T-helper 1 cell treated with Interleukin-12 subunit alpha and Interleukin-12 subunit beta and Interleukin-4 antibody, amounts not matched to agents 30 μg/mL and 1 μg/mL, for 36 hours (primary cell): ENCODE measurements around the gene TANGO2.

Experiments used
- H3K27ac Mint-ChIP-seq: one replicate; pipeline ENCODE4 v1.8.0; 2021; ENCODE audit warnings: mild to moderate bottlenecking, mixed read lengths
- H3K27me3 Mint-ChIP-seq: one replicate; pipeline ENCODE4 v1.8.0; 2021; ENCODE audit warnings: low read depth, mixed read lengths
- H3K36me3 Mint-ChIP-seq: one replicate; pipeline ENCODE4 v1.8.0; 2021; ENCODE audit warnings: low read depth, mixed read lengths
- H3K4me1 Mint-ChIP-seq: one replicate; pipeline ENCODE4 v1.8.0; 2021; ENCODE audit warnings: low read depth, mixed read lengths
- H3K4me3 Mint-ChIP-seq: one replicate; pipeline ENCODE4 v1.8.0; 2021; ENCODE audit warnings: mild to moderate bottlenecking, moderate library complexity, mixed read lengths
- H3K9me3 Mint-ChIP-seq: one replicate; pipeline ENCODE4 v1.8.0; 2021; ENCODE audit warnings: mixed read lengths

The TANGO2 gene

GRCh38 chr22:20019661-20020532 is 1.0 kb upstream of the TANGO2 start:
- H3K4me3 Mint-ChIP-seq, result peak overlapping the region; percentile 92
- H3K9me3 Mint-ChIP-seq, result no peaks in the 10 kb centered on the region
- peak overlapping the region; percentile 91 for H3K27ac Mint-ChIP-seq
- peaks cover 3% of the 10 kb centered on the region for H3K36me3 Mint-ChIP-seq
- H3K27me3 Mint-ChIP-seq, result peaks cover 20% of the 10 kb centered on the region
- H3K4me1 Mint-ChIP-seq, result peaks cover 19% of the 10 kb centered on the region

- H3K4me3 Mint-ChIP-seq, result peak overlapping the region; percentile 90
- peaks cover 3% of the 10 kb centered on the region for H3K36me3 Mint-ChIP-seq
- H3K27ac Mint-ChIP-seq, result peak overlapping the region; percentile 83
- H3K4me1 Mint-ChIP-seq, result peaks cover 20% of the 10 kb centered on the region
- no peaks in the 10 kb centered on the region for H3K9me3 Mint-ChIP-seq
- H3K27me3 Mint-ChIP-seq, result peaks cover 12% of the 10 kb centered on the region
Observed at GRCh38 chr22:20021196-20022181, 579 bp downstream of the TANGO2 start.

- H3K4me1 Mint-ChIP-seq, result peaks cover 18% of the 10 kb centered on the region
- peaks cover 7% of the 10 kb centered on the region for H3K27me3 Mint-ChIP-seq
- peak overlapping the region; percentile 90 for H3K4me3 Mint-ChIP-seq
- H3K27ac Mint-ChIP-seq, result peak overlapping the region; percentile 31
- peaks cover 4% of the 10 kb centered on the region for H3K36me3 Mint-ChIP-seq
- no peaks in the 10 kb centered on the region for H3K9me3 Mint-ChIP-seq
Observed at GRCh38 chr22:20022231-20022977, 1.5 kb downstream of the TANGO2 start.

GRCh38 chr22:20022978-20023613 is 2.2 kb downstream of the TANGO2 start:
- no peaks in the 10 kb centered on the region for H3K27me3 Mint-ChIP-seq
- H3K27ac Mint-ChIP-seq, result no peak overlapping the region
- peaks cover 18% of the 10 kb centered on the region for H3K4me1 Mint-ChIP-seq
- peaks cover 4% of the 10 kb centered on the region for H3K36me3 Mint-ChIP-seq
- no peak overlapping the region for H3K4me3 Mint-ChIP-seq
- no peaks in the 10 kb centered on the region for H3K9me3 Mint-ChIP-seq

GRCh38 chr22:20024225-20024624 is 3.3 kb downstream of the TANGO2 start:
- Mint-ChIP-seq H3K36me3 (peaks cover 4% of the 10 kb centered on the region), H3K4me3 (no peak overlapping the region), H3K9me3 (no peaks in the 10 kb centered on the region), H3K27me3 (no peaks in the 10 kb centered on the region), H3K4me1 (peaks cover 18% of the 10 kb centered on the region), H3K27ac (no peak overlapping the region)

GRCh38 chr22:20024650-20025397 is 3.9 kb downstream of the TANGO2 start:
- peaks cover 18% of the 10 kb centered on the region for H3K4me1 Mint-ChIP-seq
- no peak overlapping the region for H3K4me3 Mint-ChIP-seq
- peaks cover 4% of the 10 kb centered on the region for H3K36me3 Mint-ChIP-seq
- H3K27ac Mint-ChIP-seq, result no peak overlapping the region
- H3K9me3 Mint-ChIP-seq, result no peaks in the 10 kb centered on the region
- H3K27me3 Mint-ChIP-seq, result no peaks in the 10 kb centered on the region

GRCh38 chr22:20025401-20026203 is 4.7 kb downstream of the TANGO2 start:
- H3K36me3 Mint-ChIP-seq, result peaks cover 4% of the 10 kb centered on the region
- H3K4me3 Mint-ChIP-seq, result no peak overlapping the region
- no peaks in the 10 kb centered on the region for H3K9me3 Mint-ChIP-seq
- no peaks in the 10 kb centered on the region for H3K27me3 Mint-ChIP-seq
- no peak overlapping the region for H3K27ac Mint-ChIP-seq
- peaks cover 13% of the 10 kb centered on the region for H3K4me1 Mint-ChIP-seq

GRCh38 chr22:20026204-20026908 is 5.4 kb downstream of the TANGO2 start:
- peaks cover 12% of the 10 kb centered on the region for H3K4me1 Mint-ChIP-seq
- no peak overlapping the region for H3K27ac Mint-ChIP-seq

GRCh38 chr22:20026996-20027601 is 6.2 kb downstream of the TANGO2 start:
- no peaks in the 10 kb centered on the region for H3K27me3 Mint-ChIP-seq
- H3K9me3 Mint-ChIP-seq, result no peaks in the 10 kb centered on the region
- H3K4me1 Mint-ChIP-seq, result peaks cover 13% of the 10 kb centered on the region
- H3K36me3 Mint-ChIP-seq, result peaks cover 4% of the 10 kb centered on the region
- H3K27ac Mint-ChIP-seq, result no peak overlapping the region
- H3K4me3 Mint-ChIP-seq, result no peak overlapping the region

More at GRCh38 chr22:20026204-20026908, 5.4 kb downstream of the TANGO2 start:
- Mint-ChIP-seq H3K36me3 (peaks cover 4% of the 10 kb centered on the region), H3K9me3 (no peaks in the 10 kb centered on the region), H3K4me3 (no peak overlapping the region), H3K27me3 (no peaks in the 10 kb centered on the region)

- H3K27me3 Mint-ChIP-seq, result no peaks in the 10 kb centered on the region
- H3K27ac Mint-ChIP-seq, result no peak overlapping the region
- H3K9me3 Mint-ChIP-seq, result no peaks in the 10 kb centered on the region
- H3K4me3 Mint-ChIP-seq, result no peak overlapping the region
- peaks cover 9% of the 10 kb centered on the region for H3K4me1 Mint-ChIP-seq
- H3K36me3 Mint-ChIP-seq, result peaks cover 4% of the 10 kb centered on the region
Observed at GRCh38 chr22:20027966-20028854, 7.3 kb downstream of the TANGO2 start.

GRCh38 chr22:20028855-20029549 is 8.1 kb downstream of the TANGO2 start:
- Mint-ChIP-seq H3K4me1 (peaks cover 7% of the 10 kb centered on the region), H3K4me3 (no peak overlapping the region), H3K27me3 (no peaks in the 10 kb centered on the region), H3K27ac (no peak overlapping the region), H3K36me3 (peaks cover 1% of the 10 kb centered on the region), H3K9me3 (no peaks in the 10 kb centered on the region)
